Smooth muscle cell (in vitro differentiated cells): ENCODE results near the gene TOMM22. TPM values are rescaled to one million over a fixed set of nuclear protein-coding genes. Genes with fewer than 3 reads are reported as not detected.

ENCODE experiments used
- DNase-seq: peaks from one replicate; lab custom pipeline; 2025; ENCODE audit not compliant: unreplicated experiment; lab: John Stamatoyannopoulos, UW
- H2AFZ ChIP-seq: fragments of 200-600 bp; sonication (generic); 2 replicates; pipeline ENCODE4 v1.6.0; 2016; ENCODE audit warnings: antibody characterized with exemption, low read depth, mild to moderate bottlenecking
- H3F3A ChIP-seq: fragments of 200-600 bp; sonication (generic); 2 replicates; pipeline ENCODE4 v1.6.0; 2017; ENCODE audit warnings: antibody characterized with exemption, low read depth
- H3K27ac ChIP-seq: fragments of 200-600 bp; sonication (generic); 2 replicates; pipeline ENCODE4 v1.5.1; 2016; ENCODE audit warnings: low read depth, mild to moderate bottlenecking
- H3K27me3 ChIP-seq: fragments of 200-600 bp; sonication (generic); 2 replicates; pipeline ENCODE4 v1.6.1; 2016; ENCODE audit warnings: low read depth, mild to moderate bottlenecking
- H3K36me3 ChIP-seq: fragments of 200-600 bp; sonication (generic); 2 replicates; pipeline ENCODE4 v1.5.1; 2016; ENCODE audit warnings: low read depth
- H3K4me1 ChIP-seq: fragments of 200-600 bp; sonication (generic); 2 replicates; pipeline ENCODE4 v1.5.1; 2016; ENCODE audit warnings: low read depth
- H3K4me2 ChIP-seq: fragments of 200-600 bp; sonication (generic); 2 replicates; pipeline ENCODE4 v1.6.0; 2016; ENCODE audit warnings: mild to moderate bottlenecking
- H3K4me3 ChIP-seq: fragments of 200-600 bp; sonication (generic); 2 replicates; pipeline ENCODE4 v1.5.1; 2016; ENCODE audit warnings: mild to moderate bottlenecking
- H3K79me2 ChIP-seq: fragments of 200-600 bp; sonication (generic); 2 replicates; pipeline ENCODE4 v1.6.0; 2016; ENCODE audit warnings: low read depth, mild to moderate bottlenecking
- H3K9ac ChIP-seq: fragments of 200-600 bp; sonication (generic); 2 replicates; pipeline ENCODE4 v1.6.0; 2016; ENCODE audit warnings: low read depth
- H3K9me3 ChIP-seq: fragments of 200-600 bp; sonication (generic); replicated peaks from 2 replicates; pipeline ENCODE4 v1.5.1; 2016; ENCODE audit warnings: low read depth
- H4K20me1 ChIP-seq: fragments of 200-600 bp; sonication (generic); 2 replicates; pipeline ENCODE4 v1.6.0; 2016; ENCODE audit warnings: low read depth
- WGBS: methylation state at CpG from one replicate; pipeline ENCODE4 v1.1.7; 2016; ENCODE audit warnings: low lambda C conversion rate; 5-methylcytosine and 5-hydroxymethylcytosine counted together
- polyA plus RNA-seq: library from polyadenylated mRNA; unstranded; fragments of >200 nt; fragmentation: Nextera tagmentation; extraction: Ambion mirVana; gene quantifications from 2 replicates; pipeline ENCODE4 v1.2.1, GENCODE V29; 2016
- total RNA-seq: library from RNA; depleted of rRNA; stranded (reverse); fragments of >200 nt; gene quantifications from 2 replicates; pipeline ENCODE4 v1.2.3, GENCODE V29; 2014
- TF ChIP-seq, protein P1 (sequence below): fragments of 200-600 bp; sonication (generic); IDR thresholded peaks from 2 replicates; pipeline ENCODE4 v1.5.1; 2017; ENCODE audit warnings: borderline replicate concordance, mild to moderate bottlenecking, antibody characterized with exemption; ENCODE audit not compliant: insufficient read depth, poor library complexity, severe bottlenecking

TOMM22 gene
- total and polyA plus RNA-seq, 2 experiments from 2014 or later, result 63.3 to 64.7 TPM

DNA sequence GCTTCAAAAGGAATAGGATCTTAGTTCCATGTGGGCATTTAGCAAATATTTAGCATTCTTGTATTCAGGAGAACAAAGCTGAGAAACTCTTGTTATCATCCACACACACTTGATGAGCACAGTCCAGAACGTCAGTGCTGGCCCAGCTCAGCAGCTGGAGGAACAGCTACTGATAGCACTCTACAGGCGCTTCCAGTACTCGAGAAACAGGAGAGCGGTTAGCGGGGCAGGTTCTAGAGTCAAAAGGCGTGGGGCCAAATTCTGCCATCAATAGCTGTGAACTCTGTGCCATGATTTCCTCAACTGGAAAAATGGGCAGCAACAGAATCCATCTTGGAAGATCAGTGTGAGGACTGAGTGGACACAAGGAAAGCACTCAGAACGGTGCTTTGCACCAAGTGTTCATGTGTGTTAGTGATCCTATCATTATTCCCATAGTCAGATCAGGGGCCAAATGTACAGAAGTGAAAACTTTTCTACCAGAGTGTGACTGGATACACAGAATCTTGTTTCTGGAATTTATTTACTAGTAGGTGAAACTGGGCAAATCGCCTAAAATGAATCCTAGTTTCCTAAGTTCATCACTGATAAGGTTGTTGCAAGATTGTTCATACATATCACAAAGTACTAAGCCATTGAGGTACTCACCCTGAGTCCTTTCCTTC is 15.8 kb downstream of the TOMM22 start:
- Histone ChIP-seq H3K36me3 (no peaks in the 10 kb centered on the region), H3K4me1 (peaks cover 32% of the 10 kb centered on the region), H3K4me3 (peak overlapping the region; percentile 96), H3K27ac (peak overlapping the region; percentile 94), H3K79me2 (peaks cover 78% of the 10 kb centered on the region), H3K9me3 (no peaks in the 10 kb centered on the region), H3K27me3 (no peaks in the 10 kb centered on the region), H4K20me1 (peaks cover 63% of the 10 kb centered on the region), H3K9ac (no peak overlapping the region), H3K4me2 (peak overlapping the region; percentile 88), H2AFZ (no peak overlapping the region), H3F3A (no peaks in the 10 kb centered on the region)
- TF ChIP-seq, protein P1, sequence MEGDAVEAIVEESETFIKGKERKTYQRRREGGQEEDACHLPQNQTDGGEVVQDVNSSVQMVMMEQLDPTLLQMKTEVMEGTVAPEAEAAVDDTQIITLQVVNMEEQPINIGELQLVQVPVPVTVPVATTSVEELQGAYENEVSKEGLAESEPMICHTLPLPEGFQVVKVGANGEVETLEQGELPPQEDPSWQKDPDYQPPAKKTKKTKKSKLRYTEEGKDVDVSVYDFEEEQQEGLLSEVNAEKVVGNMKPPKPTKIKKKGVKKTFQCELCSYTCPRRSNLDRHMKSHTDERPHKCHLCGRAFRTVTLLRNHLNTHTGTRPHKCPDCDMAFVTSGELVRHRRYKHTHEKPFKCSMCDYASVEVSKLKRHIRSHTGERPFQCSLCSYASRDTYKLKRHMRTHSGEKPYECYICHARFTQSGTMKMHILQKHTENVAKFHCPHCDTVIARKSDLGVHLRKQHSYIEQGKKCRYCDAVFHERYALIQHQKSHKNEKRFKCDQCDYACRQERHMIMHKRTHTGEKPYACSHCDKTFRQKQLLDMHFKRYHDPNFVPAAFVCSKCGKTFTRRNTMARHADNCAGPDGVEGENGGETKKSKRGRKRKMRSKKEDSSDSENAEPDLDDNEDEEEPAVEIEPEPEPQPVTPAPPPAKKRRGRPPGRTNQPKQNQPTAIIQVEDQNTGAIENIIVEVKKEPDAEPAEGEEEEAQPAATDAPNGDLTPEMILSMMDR, result no peak
- no peak for DNase-seq
- 77% methylated on average over 8 of the region's 8 CpGs for WGBS

DNA sequence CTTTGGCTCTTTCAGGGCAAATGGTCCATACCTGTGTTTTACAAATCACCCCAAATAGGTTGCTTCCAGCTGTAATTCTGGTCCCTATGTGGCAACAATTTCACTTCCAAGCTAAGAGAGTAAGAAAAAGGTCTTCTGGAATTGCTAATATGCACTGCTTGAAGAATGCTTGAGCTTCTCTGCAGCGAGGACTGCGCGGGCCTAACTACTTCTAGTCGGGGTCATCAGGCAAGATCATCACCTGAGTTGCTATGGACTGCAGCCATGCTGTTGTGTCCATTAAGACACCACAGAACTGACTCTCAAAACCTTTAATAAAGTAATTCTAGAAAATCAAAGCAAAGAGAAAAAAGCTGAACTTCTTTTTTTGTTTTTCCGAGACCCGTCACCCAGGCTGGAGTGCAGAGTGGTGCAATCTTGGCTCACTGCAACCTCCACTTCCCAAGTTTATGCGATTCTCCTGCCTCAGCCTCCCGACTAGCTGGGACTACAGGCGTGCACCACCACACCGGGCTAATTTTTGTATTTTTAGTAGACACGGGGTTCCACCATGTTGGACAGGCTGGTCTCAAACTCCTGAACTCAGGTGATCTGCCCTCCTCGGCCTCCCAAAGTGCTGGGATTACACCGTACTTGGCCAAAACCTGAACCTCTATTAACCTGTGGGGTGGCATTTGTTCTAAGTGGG is 16.8 kb downstream of the TOMM22 start:
- Histone ChIP-seq H3K9me3 (no peaks in the 10 kb centered on the region), H3F3A (no peaks in the 10 kb centered on the region), H3K4me1 (peaks cover 32% of the 10 kb centered on the region), H2AFZ (no peak overlapping the region), H3K4me3 (peak overlapping the region; percentile 96), H3K36me3 (no peaks in the 10 kb centered on the region), H3K27me3 (no peaks in the 10 kb centered on the region), H4K20me1 (peaks cover 56% of the 10 kb centered on the region), H3K9ac (no peak overlapping the region), H3K4me2 (peak overlapping the region; percentile 88), H3K79me2 (peaks cover 69% of the 10 kb centered on the region), H3K27ac (peak overlapping the region; percentile 94)
- no peak for DNase-seq
- WGBS, result 97% methylated on average over 13 of the region's 13 CpGs
- TF ChIP-seq, protein P1, result no peak

DNA sequence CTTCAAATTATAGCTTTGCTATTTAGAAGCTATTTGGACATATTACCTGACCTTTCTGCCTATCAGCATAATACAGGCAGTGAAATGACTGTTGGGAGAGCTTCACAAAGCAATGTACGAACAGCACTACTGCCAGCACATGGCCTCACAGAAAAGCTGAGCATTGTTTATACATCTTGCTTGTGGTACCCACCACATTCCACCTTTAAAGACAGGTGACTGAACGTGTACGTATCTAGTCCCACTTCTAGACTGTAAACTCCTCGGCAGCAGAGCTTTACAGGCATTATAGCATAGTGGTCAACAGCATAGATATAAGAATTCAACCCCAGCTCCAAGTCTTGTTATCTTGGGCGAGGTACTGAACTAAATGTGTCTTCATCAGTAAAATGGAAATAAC is 17.4 kb downstream of the TOMM22 start:
- TF ChIP-seq, protein P1, result no peak
- no peak overlapping the region for H2AFZ ChIP-seq
- no peaks in the 10 kb centered on the region for H3K9me3 ChIP-seq
- H3F3A ChIP-seq, result no peaks in the 10 kb centered on the region
- H3K27me3 ChIP-seq, result no peaks in the 10 kb centered on the region
- peak overlapping the region; percentile 88 for H3K4me2 ChIP-seq
- H4K20me1 ChIP-seq, result peaks cover 51% of the 10 kb centered on the region
- peak overlapping the region; percentile 94 for H3K27ac ChIP-seq
- peak overlapping the region; percentile 96 for H3K4me3 ChIP-seq
- peaks cover 63% of the 10 kb centered on the region for H3K79me2 ChIP-seq
- peak overlapping the region; percentile 98 for H3K9ac ChIP-seq
- 72% methylated on average over 5 of the region's 5 CpGs for WGBS
- H3K36me3 ChIP-seq, result no peaks in the 10 kb centered on the region
- peaks cover 32% of the 10 kb centered on the region for H3K4me1 ChIP-seq
- DNase-seq, result no peak
